ENCODE data around the gene FGF22. TPM values are rescaled to one million over a fixed set of nuclear protein-coding genes. Genes with fewer than 3 reads are reported as not detected.

The FGF22 gene
- total RNA-seq, 1 donor from 2014 or later, result 0.51 TPM

DNA sequence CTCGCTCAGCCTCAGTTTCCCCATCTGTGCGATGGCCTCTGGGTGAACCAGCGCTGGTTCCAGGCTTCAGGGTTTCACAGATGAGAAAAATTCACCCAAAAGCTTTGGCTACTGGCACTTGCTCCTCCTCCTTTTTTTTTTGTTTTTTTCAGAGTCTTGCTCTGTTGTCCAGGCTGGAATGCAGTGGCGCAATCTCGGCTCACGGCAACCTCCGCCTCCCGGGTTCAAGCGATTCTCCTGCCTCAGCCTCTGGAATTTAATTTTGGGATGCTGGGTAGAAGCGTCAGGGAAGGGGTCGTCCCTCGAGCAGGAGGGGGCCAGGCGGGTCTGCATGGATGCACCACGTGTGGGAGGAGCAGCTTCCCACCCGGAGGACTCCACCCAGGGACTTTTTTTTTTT is 48.5 kb downstream of the FGF22 start:
- no peak for DNase-seq (ENCODE audit: low read depth, low spot score)
- H3K36me3 Mint-ChIP-seq (ENCODE audit: low read depth), result no peaks in the 10 kb centered on the region
- H3K9me3 Mint-ChIP-seq, result no peaks in the 10 kb centered on the region
- TF ChIP-seq CTCF (conservative IDR thresholded peaks at IDR 0.05), result no peak
- peaks cover 4% of the 10 kb centered on the region for H3K4me1 Mint-ChIP-seq
- H3K27ac Mint-ChIP-seq (ENCODE audit: unreplicated experiment), result no peak overlapping the region
- H3K4me3 Mint-ChIP-seq, result no peak overlapping the region
- no peaks in the 10 kb centered on the region for H3K27me3 Mint-ChIP-seq (ENCODE audit: low read depth)

DNA sequence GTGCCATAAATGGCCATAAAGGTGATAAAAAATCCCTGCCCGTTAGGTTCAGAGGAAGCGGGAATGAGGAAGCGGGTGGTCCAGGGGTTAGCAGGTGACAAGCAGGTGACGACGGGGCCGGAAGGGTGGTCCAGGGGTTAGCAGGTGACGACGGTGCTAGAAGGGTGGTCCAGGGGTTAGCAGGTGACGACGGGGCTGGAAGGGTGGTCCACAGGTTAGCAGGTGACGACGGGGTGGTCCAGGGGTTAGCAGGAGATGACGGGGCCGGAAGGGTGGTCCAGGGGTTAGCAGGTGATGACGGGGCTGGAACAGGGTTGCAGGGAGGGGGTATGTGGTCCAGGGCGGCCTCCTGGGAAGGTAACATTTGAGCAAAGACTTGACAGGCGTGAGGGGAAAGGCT is 49.3 kb downstream of the FGF22 start:
- Mint-ChIP-seq H3K27me3 (ENCODE audit: low read depth) (no peaks in the 10 kb centered on the region), H3K27ac (ENCODE audit: unreplicated experiment) (no peak overlapping the region), H3K4me3 (no peak overlapping the region), H3K4me1 (peaks cover 4% of the 10 kb centered on the region), H3K9me3 (no peaks in the 10 kb centered on the region), H3K36me3 (ENCODE audit: low read depth) (no peaks in the 10 kb centered on the region)
- DNase-seq (ENCODE audit: low read depth, low spot score), result no peak
- TF ChIP-seq CTCF (conservative IDR thresholded peaks at IDR 0.05), result no peak

GRCh38 chr19:690203-690602 is 50.5 kb downstream of the FGF22 start:
- Mint-ChIP-seq H3K36me3 (ENCODE audit: low read depth) (no peaks in the 10 kb centered on the region), H3K27ac (ENCODE audit: unreplicated experiment) (no peak overlapping the region), H3K9me3 (no peaks in the 10 kb centered on the region), H3K4me3 (no peak overlapping the region), H3K27me3 (ENCODE audit: low read depth) (no peaks in the 10 kb centered on the region), H3K4me1 (peaks cover 4% of the 10 kb centered on the region)
- no peak for DNase-seq (ENCODE audit: low read depth, low spot score)
- TF ChIP-seq CTCF (conservative IDR thresholded peaks at IDR 0.05), result no peak

Other genes with a start within 250 kb of the FGF22 start
- gene C2CD4C, start 230.7 kb upstream of the FGF22 start, total RNA-seq, result 5.6 and 6.7 TPM in 2 replicates
- 39.0 and 45.2 TPM in 2 replicates for gene SHC2, start 178.8 kb upstream of the FGF22 start, total RNA-seq
- gene MADCAM1, start 143.4 kb upstream of the FGF22 start, total RNA-seq, result 0.75 and 1.1 TPM in 2 replicates
- 22.3 TPM in 2 replicates for gene TPGS1, start 132.4 kb upstream of the FGF22 start, total RNA-seq
- 106 and 111 TPM in 2 replicates for gene CDC34, start 108.1 kb upstream of the FGF22 start, total RNA-seq
- not detected in 2 replicates for gene GZMM, start 95.8 kb upstream of the FGF22 start, total RNA-seq
- 564 and 613 TPM in 2 replicates for gene BSG, start 67.3 kb upstream of the FGF22 start, total RNA-seq
- 0.71 and 0.84 TPM in 2 replicates for gene HCN2, start 50.0 kb upstream of the FGF22 start, total RNA-seq
- gene POLRMT, start 6.3 kb upstream of the FGF22 start, total RNA-seq, result 69.7 and 71.1 TPM in 2 replicates
- gene RNF126, start 23.3 kb downstream of the FGF22 start, total RNA-seq, result 50.6 and 55.9 TPM in 2 replicates
- 7.7 and 8.9 TPM in 2 replicates for gene FSTL3, start 36.5 kb downstream of the FGF22 start, total RNA-seq
- not detected in 2 replicates for gene PRSS57, start 55.6 kb downstream of the FGF22 start, total RNA-seq
- 45.1 and 52.1 TPM in 2 replicates for gene PALM, start 69.1 kb downstream of the FGF22 start, total RNA-seq
- 0.14 TPM in 1 of 2 replicates, not detected in the other for gene MISP, start 111.2 kb downstream of the FGF22 start, total RNA-seq
- gene PTBP1, start 157.6 kb downstream of the FGF22 start, total RNA-seq, result 674 and 701 TPM in 2 replicates
- gene PLPPR3, start 182.1 kb downstream of the FGF22 start, total RNA-seq, result 46.3 and 50.9 TPM in 2 replicates
- gene AZU1, start 188.0 kb downstream of the FGF22 start, total RNA-seq, result 0.30 and 0.68 TPM in 2 replicates
- not detected in 2 replicates for gene PRTN3, start 201.1 kb downstream of the FGF22 start, total RNA-seq
- not detected in 2 replicates for gene ELANE, start 212.4 kb downstream of the FGF22 start, total RNA-seq
- gene CFD, start 219.8 kb downstream of the FGF22 start, total RNA-seq, result not detected in 2 replicates

All from neural crest cell (in vitro differentiated cells).